ENCODE results near the gene SLAMF6. TPM values are rescaled to one million over a fixed set of nuclear protein-coding genes. Genes with fewer than 3 reads are reported as not detected.

Gene SLAMF6
- total RNA-seq, 6 experiments from 2014 or later: 0.26 to 1.1 (median 0.69) TPM

DNA sequence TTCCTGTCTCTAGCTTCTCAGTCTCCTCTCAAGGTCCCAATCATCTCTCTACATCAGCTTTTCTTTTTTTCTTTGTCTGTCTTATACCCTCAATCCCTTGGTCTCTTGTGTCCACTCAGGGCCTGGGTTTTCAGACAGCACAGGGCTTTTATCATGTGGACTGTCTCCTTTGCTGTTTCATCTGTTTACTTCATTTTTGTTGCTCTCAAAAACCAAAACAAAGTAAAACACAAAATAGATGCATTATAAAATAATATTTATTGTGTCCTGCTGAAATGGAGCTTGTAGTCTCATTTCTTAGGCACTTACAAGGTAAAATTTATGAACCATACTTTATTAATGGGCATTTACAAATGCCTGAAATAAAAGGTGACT lies 17.8 kb upstream of the SLAMF6 start:
- no peak for TF ChIP-seq POLR2A (IDR thresholded peaks at IDR 0.05)
- TF ChIP-seq, protein P1, sequence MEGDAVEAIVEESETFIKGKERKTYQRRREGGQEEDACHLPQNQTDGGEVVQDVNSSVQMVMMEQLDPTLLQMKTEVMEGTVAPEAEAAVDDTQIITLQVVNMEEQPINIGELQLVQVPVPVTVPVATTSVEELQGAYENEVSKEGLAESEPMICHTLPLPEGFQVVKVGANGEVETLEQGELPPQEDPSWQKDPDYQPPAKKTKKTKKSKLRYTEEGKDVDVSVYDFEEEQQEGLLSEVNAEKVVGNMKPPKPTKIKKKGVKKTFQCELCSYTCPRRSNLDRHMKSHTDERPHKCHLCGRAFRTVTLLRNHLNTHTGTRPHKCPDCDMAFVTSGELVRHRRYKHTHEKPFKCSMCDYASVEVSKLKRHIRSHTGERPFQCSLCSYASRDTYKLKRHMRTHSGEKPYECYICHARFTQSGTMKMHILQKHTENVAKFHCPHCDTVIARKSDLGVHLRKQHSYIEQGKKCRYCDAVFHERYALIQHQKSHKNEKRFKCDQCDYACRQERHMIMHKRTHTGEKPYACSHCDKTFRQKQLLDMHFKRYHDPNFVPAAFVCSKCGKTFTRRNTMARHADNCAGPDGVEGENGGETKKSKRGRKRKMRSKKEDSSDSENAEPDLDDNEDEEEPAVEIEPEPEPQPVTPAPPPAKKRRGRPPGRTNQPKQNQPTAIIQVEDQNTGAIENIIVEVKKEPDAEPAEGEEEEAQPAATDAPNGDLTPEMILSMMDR (IDR thresholded peaks at IDR 0.05): no peak
- H3K27me3 ChIP-seq: no peaks in the 10 kb centered on the region
- DNase-seq (no peak), ATAC-seq (no peak)
- peak overlapping the region; percentile 35 to 65 (median 63) for H3K27ac ChIP-seq
- no peaks in the 10 kb centered on the region for H3K9me3 ChIP-seq
- no peak overlapping the region for H3K4me3 ChIP-seq
- intact Hi-C loops (cut with DNase I): no loop called here
- H3K4me1 ChIP-seq: peaks cover 0 to 61% (median 31%) of the 10 kb centered on the region in 4 donors
- no peaks in the 10 kb centered on the region for H3K36me3 ChIP-seq

DNA sequence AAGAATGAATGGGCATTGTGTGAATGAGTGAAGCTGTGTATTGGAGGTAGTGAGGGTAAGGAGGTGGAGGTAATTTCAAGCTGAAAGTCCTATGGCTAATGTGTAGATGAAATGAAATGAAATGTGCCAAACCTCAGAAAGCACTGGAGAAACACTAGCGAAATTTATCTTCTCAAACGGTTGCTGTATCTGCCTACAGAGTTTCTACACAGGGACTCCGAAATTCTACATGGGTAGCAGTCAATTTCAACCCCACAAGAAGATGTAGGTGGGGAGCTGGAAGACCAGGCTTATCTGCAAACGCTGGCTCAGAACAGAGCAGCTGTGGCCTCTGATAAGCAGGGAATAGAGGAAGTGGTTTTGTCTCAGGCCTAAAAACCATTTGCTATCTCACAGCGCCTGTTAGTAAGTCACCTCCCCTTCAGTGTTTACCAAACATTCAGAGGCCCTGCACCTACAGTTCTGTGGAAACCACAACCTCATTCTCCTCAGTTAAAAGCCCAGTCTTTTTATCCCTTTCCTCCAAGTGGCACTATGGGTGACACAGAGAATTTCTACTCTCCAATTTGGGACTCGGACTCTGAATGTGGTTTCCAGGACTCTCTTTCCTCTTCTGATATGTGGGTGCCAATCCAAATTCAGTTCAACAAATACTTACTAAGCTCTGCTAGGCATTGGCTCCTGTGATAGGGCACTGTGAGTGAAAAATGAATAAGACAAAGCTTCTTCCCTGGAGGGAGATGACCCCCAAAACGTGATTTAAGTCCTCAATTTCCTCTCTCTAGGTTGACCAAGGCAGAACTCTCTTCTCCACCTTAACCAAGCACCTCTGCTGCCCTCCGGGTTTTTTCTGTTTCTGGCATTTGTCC lies 17.2 kb upstream of the SLAMF6 start:
- ATAC-seq (peak; percentile 77 to 88 (median 83)), DNase-seq (peak in 1 of 3 donors; percentile 37)
- WGBS (ENCODE audit: insufficient coverage, low coverage, low lambda C conversion rate, missing lambda C conversion rate): 0% methylated on average over 7 of the region's 8 CpGs
- Histone ChIP-seq H3K4me3 (no peak overlapping the region), H3K27ac (peak overlapping the region; percentile 35 to 65 (median 63)), H3K27me3 (no peaks in the 10 kb centered on the region), H3K4me1 (peaks cover 0 to 60% (median 30%) of the 10 kb centered on the region in 4 donors), H3K9me3 (peaks cover 0 to 3% (median 0%) of the 10 kb centered on the region in 4 donors), H3K36me3 (no peaks in the 10 kb centered on the region)
- intact Hi-C loops (cut with DNase I): no loop called here
- TF ChIP-seq, protein P1 (IDR thresholded peaks at IDR 0.05): no peak
- no peak for TF ChIP-seq POLR2A (IDR thresholded peaks at IDR 0.05)

DNA sequence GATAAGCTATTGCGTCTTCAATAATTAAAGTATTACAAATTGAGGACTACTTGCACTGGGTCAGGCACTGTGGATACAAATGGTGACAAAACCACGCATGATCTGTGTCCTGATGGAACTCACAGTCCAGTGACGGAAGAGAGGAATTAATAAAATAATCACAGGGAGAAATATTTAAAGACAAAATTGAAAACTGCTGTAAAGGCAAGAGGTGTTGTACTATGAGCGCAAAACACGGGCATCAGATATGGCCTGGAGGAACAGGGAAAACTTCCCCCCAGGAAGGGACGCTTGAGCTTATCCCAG lies 16.6 kb upstream of the SLAMF6 start:
- TF ChIP-seq POLR2A (IDR thresholded peaks at IDR 0.05): no peak
- TF ChIP-seq, protein P1 (IDR thresholded peaks at IDR 0.05): no peak
- H3K4me3 ChIP-seq: no peak overlapping the region
- no peaks in the 10 kb centered on the region for H3K36me3 ChIP-seq
- peak overlapping the region in 2 of 3 donors; percentile 2 to 65 for H3K27ac ChIP-seq
- no peaks in the 10 kb centered on the region for H3K27me3 ChIP-seq
- no peak for ATAC-seq
- peaks cover 0 to 54% (median 27%) of the 10 kb centered on the region in 4 donors for H3K4me1 ChIP-seq
- DNase-seq: no peak
- intact Hi-C loops (cut with DNase I): no loop called here
- 70% methylated on average over 6 of the region's 6 CpGs for WGBS (ENCODE audit: insufficient coverage, low coverage, low lambda C conversion rate, missing lambda C conversion rate)
- peaks cover 0 to 9% (median 0%) of the 10 kb centered on the region in 4 donors for H3K9me3 ChIP-seq

DNA sequence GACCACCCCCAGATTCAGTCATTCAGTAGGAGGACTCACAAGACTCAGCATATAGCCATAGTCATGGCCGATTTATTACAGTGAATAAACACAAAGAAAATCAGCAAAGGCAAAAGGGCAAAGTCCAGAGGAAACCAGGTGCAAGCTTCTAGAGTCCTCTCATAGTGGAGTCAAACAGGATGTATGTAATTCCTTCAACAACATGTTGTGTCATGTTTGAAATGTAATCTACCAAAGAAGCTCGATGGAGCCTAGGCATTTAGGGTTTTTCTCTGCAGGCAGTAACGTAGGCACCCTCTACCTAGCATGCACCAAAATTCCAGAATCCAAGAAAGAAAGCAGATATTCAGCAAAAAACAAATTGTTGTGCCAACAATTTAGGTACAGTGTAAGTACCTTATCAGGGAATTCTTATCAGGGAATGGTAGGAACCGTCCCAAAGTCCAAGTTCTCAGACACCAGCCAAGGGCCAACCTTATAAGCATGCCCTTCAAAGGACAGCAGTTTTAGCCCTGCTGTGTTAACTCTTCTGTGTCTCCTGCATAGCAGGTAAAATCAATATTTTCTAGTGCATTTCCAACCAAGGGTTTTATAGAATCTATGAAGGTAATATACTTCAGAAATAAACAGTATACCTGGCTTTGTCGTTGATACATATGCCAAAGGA lies 16.1 kb upstream of the SLAMF6 start:
- Histone ChIP-seq H3K9me3 (peaks cover 0 to 10% (median 0%) of the 10 kb centered on the region in 4 donors), H3K27me3 (no peaks in the 10 kb centered on the region), H3K4me3 (no peak overlapping the region), H3K27ac (peak overlapping the region in 2 of 3 donors; percentile 2 to 65), H3K4me1 (peaks cover 0 to 49% (median 26%) of the 10 kb centered on the region in 4 donors), H3K36me3 (no peaks in the 10 kb centered on the region)
- DNase-seq (peak in 1 of 3 donors; percentile 64), ATAC-seq (peak; percentile 53 to 82 (median 77))
- 22% methylated on average over 5 of the region's 5 CpGs for WGBS (ENCODE audit: insufficient coverage, low coverage, low lambda C conversion rate, missing lambda C conversion rate)
- TF ChIP-seq, protein P1 (IDR thresholded peaks at IDR 0.05): no peak
- no peak for TF ChIP-seq POLR2A (IDR thresholded peaks at IDR 0.05)
- intact Hi-C loops (cut with DNase I): no loop called here

Measured in right lobe of liver (tissue), 6 donors.